AG09319 (cell line): ENCODE measurements around the gene MEOX2.

Experiments
- DNase-seq: peaks from one replicate; pipeline ENCODE4 v3.0.0-alpha.2; 2010; ENCODE audit warnings: low read depth; ENCODE audit errors: extremely low read depth
- CTCF ChIP-seq: IDR thresholded peaks from 2 replicates; pipeline ENCODE4 v1.5.1; 2011; ENCODE audit warnings: low read depth, mild to moderate bottlenecking, inconsistent platforms, low read length, moderate library complexity

The MEOX2 gene

GRCh38 chr7:15650787-15651186, 35.7 kb downstream of the MEOX2 start:
- DNase-seq: no peak
- no peak for TF ChIP-seq CTCF

DNA sequence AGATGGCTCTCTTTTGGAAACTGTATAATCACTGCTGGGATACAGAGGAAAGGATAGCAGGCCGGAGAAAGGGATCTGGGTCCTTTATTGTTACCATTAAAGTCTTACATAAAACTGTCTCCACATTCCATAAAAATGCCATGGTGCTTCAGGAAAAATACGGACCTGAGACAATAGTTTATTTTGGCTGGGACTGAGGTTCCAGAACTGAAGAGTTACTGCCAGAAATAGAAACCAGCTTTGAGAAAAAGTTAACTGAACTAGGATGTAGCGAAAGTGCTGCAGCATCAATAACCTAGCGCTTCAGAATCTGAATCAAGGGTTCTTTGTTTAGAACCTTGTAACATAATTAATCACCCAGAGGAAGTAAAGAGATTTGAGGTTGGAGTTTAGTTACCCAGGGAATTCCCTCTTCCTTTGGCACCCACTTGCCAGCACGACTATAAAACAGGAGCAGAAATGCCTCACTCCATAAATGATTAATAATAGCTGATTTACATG, 38.0 kb downstream of the MEOX2 start:
- no peak for DNase-seq
- no peak for TF ChIP-seq CTCF

DNA sequence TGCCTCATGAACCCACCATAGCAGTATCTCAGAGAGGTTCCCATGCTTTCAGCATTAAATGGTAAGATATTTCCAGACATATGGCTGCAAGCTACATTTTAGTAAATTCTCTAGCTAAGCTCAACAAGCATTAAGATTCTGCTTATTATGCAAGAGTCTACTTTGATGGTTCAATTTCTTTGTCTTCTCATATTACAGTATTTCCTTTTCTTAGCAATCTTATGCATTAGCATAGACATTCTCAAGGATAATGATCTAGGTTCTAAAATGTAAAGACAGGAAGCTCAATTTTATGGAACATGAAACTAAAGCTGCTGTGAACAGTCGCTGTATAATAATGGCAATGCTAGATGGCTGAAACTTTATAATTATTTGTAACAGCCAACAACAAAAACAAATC, 39.2 kb downstream of the MEOX2 start:
- no peak for DNase-seq
- TF ChIP-seq CTCF: no peak

GRCh38 chr7:15643000-15643705, 43.3 kb downstream of the MEOX2 start:
- DNase-seq: no peak
- TF ChIP-seq CTCF: no peak

GRCh38 chr7:15628876-15629275, 57.6 kb downstream of the MEOX2 start:
- no peak for DNase-seq
- TF ChIP-seq CTCF: no peak

- no peak for TF ChIP-seq CTCF
- DNase-seq: no peak
Measured at GRCh38 chr7:15626041-15626440, 60.4 kb downstream of the MEOX2 start.

DNA sequence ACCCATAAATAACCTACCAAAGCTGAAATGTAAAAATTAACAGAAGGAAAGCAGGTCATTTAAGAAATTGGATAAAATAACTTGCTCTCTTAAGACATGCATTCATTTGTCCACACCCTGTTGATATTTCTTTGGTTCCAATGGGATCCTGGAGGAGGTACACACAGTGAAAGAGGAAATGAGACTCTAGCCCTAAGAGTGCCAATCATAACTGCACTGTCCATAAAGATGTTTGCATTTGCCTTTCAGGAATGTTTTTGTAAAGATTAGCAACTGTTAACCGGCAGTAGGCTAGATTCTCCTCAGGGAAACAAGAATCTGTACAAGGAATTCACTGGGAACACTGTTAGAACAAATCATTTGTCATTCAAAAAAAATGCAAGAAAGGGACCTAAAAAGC, 61.0 kb downstream of the MEOX2 start:
- no peak for TF ChIP-seq CTCF
- DNase-seq: no peak
